Vagina (tissue), 2 donors: ENCODE measurements around the gene POPDC2. TPM values are rescaled to one million over a fixed set of nuclear protein-coding genes. Genes with fewer than 3 reads are reported as not detected.

ENCODE experiments used
- DNase-seq, 2 donors: peaks; one replicate each; pipeline ENCODE4 v3.0.0-alpha.2; 2017; ENCODE audit errors: extremely low spot score in 2 of 2
- H3K27ac ChIP-seq: fragments of 200-600 bp; sonication (generic); one replicate; pipeline ENCODE4 v1.5.1; 2019
- H3K27me3 ChIP-seq: fragments of 200-600 bp; sonication (generic); one replicate; pipeline ENCODE4 v1.5.1; 2019
- H3K36me3 ChIP-seq, 2 donors: fragments of 200-600 bp; sonication (generic); one replicate each; pipeline ENCODE4 v1.5.1; 2017 to 2019
- H3K4me1 ChIP-seq: fragments of 200-600 bp; sonication (generic); one replicate; pipeline ENCODE4 v1.5.1; 2019
- H3K4me3 ChIP-seq, 2 donors: fragments of 200-600 bp; sonication (generic); 1 replicate in 1 of 2; 2 replicates in 1 of 2; pipeline ENCODE4 v1.5.1; 2016 to 2019
- H3K9me3 ChIP-seq: fragments of 200-600 bp; sonication (generic); one replicate; pipeline ENCODE4 v1.5.1; 2019
- CTCF ChIP-seq, 3 experiments: fragments of 450-650 bp in 2 of 3; fragments of 200-600 bp in 1 of 3; sonication (generic) in 1 of 3; IDR thresholded peaks; one replicate each; pipeline ENCODE4 v1.5.1; 2017 to 2019; ENCODE audit warnings: antibody characterized with exemption in 3 of 3, mild to moderate bottlenecking in 2 of 3, moderate library complexity in 2 of 3
- POLR2A ChIP-seq, 2 donors: fragments of 450-650 bp; IDR thresholded peaks; one replicate each; pipeline ENCODE4 v1.6.1; 2017; ENCODE audit warnings: antibody characterized with exemption in 2 of 2, mild to moderate bottlenecking in 2 of 2, moderate library complexity in 2 of 2
- POLR2AphosphoS5 ChIP-seq, 2 donors: sonication (generic); formaldehyde crosslinking; IDR thresholded peaks; one replicate each; pipeline ENCODE4 v1.9.0; 2017; ENCODE audit warnings: antibody characterized with exemption in 2 of 2, mild to moderate bottlenecking in 2 of 2, low read depth in 1 of 2; ENCODE audit not compliant: insufficient read depth in 1 of 2
- intact Hi-C: fragments of 100-400 bp; cut with DNase I; formaldehyde crosslinking; loops from one replicate; pipeline ENCODE4 v1.15.1; 2023
- total RNA-seq: library from RNA; depleted of rRNA; stranded (reverse); fragments of >200 nt; gene quantifications from one replicate; pipeline ENCODE4 v1.2.3, GENCODE V29; 2016

POPDC2 gene
- total RNA-seq, 1 donor from 2014 or later, result 3.4 TPM

- Histone ChIP-seq H3K27me3 (no peaks in the 10 kb centered on the region), H3K4me3 (no peak overlapping the region), H3K27ac (no peak overlapping the region), H3K4me1 (peaks cover 22% of the 10 kb centered on the region), H3K36me3 (no peaks in the 10 kb centered on the region), H3K9me3 (no peaks in the 10 kb centered on the region)
- intact Hi-C loops, result no loop called here
- no peak for TF ChIP-seq POLR2AphosphoS5 (IDR thresholded peaks at IDR 0.05; ENCODE audit: insufficient read depth in 1 of 2, low read depth in 1 of 2)
- no peak for TF ChIP-seq POLR2A (IDR thresholded peaks at IDR 0.05)
- TF ChIP-seq CTCF (IDR thresholded peaks at IDR 0.05), result no peak
- DNase-seq, result no peak
Observed at GRCh38 chr3:119641416-119641815, 19.0 kb downstream of the POPDC2 start.

GRCh38 chr3:119639494-119640350, 20.7 kb downstream of the POPDC2 start:
- no peak for TF ChIP-seq CTCF (IDR thresholded peaks at IDR 0.05)
- Histone ChIP-seq H3K9me3 (no peaks in the 10 kb centered on the region), H3K4me3 (no peak overlapping the region), H3K4me1 (peaks cover 22% of the 10 kb centered on the region), H3K27ac (no peak overlapping the region), H3K27me3 (no peaks in the 10 kb centered on the region), H3K36me3 (no peaks in the 10 kb centered on the region)
- no peak for DNase-seq
- intact Hi-C loops, result no loop called here

- no peaks in the 10 kb centered on the region for H3K9me3 ChIP-seq
- no peaks in the 10 kb centered on the region for H3K27me3 ChIP-seq
- intact Hi-C loops, result no loop called here
- H3K27ac ChIP-seq, result peak overlapping the region; percentile 67
- DNase-seq, result no peak
- H3K4me1 ChIP-seq, result peaks cover 22% of the 10 kb centered on the region
- no peaks in the 10 kb centered on the region for H3K36me3 ChIP-seq
- H3K4me3 ChIP-seq, result no peak overlapping the region
- TF ChIP-seq POLR2AphosphoS5 (IDR thresholded peaks at IDR 0.05; ENCODE audit: insufficient read depth in 1 of 2, low read depth in 1 of 2) (peak in 1 of 2 donors; percentile 86), POLR2A (IDR thresholded peaks at IDR 0.05) (no peak)
Observed at GRCh38 chr3:119637679-119638477, 22.5 kb downstream of the POPDC2 start.

- H3K4me3 ChIP-seq, result no peak overlapping the region
- no peaks in the 10 kb centered on the region for H3K9me3 ChIP-seq
- H3K27ac ChIP-seq, result peak overlapping the region; percentile 67
- H3K36me3 ChIP-seq, result no peaks in the 10 kb centered on the region
- peaks cover 22% of the 10 kb centered on the region for H3K4me1 ChIP-seq
- H3K27me3 ChIP-seq, result no peaks in the 10 kb centered on the region
- no peak for TF ChIP-seq CTCF (IDR thresholded peaks at IDR 0.05)
- TF ChIP-seq POLR2A (IDR thresholded peaks at IDR 0.05), result no peak
- no peak for TF ChIP-seq POLR2AphosphoS5 (IDR thresholded peaks at IDR 0.05; ENCODE audit: insufficient read depth in 1 of 2, low read depth in 1 of 2)
- intact Hi-C loops, result no loop called here
- no peak for DNase-seq
Observed at GRCh38 chr3:119636891-119637611, 23.3 kb downstream of the POPDC2 start.

- intact Hi-C loops, result no loop called here
- Histone ChIP-seq H3K4me3 (no peak overlapping the region), H3K36me3 (no peaks in the 10 kb centered on the region), H3K4me1 (peaks cover 22% of the 10 kb centered on the region), H3K27me3 (no peaks in the 10 kb centered on the region), H3K27ac (no peak overlapping the region), H3K9me3 (no peaks in the 10 kb centered on the region)
- TF ChIP-seq CTCF (IDR thresholded peaks at IDR 0.05) (no peak), POLR2AphosphoS5 (IDR thresholded peaks at IDR 0.05; ENCODE audit: insufficient read depth in 1 of 2, low read depth in 1 of 2) (peak in 1 of 2 donors; percentile 24)
- no peak for DNase-seq
Observed at GRCh38 chr3:119636249-119636648, 24.1 kb downstream of the POPDC2 start.
